Mesothelial cell of epicardium (in vitro differentiated cells): ENCODE results near the gene MPPED1. TPM values are rescaled to one million over a fixed set of nuclear protein-coding genes. Genes with fewer than 3 reads are reported as not detected.
A peak's percentile ranks its signal among the peaks of the same experiment; 100 is the strongest.

Experiments
- DNase-seq, 2 experiments: peaks; one replicate each; pipeline ENCODE4 v3.0.0; 2021; ENCODE audit warnings: low spot score in 2 of 2; ENCODE audit not compliant: unreplicated experiment in 2 of 2
- H3K27ac Mint-ChIP-seq: 2 replicates; pipeline ENCODE4 v1.8.0; 2021; ENCODE audit warnings: mixed read lengths
- H3K27me3 Mint-ChIP-seq: 2 replicates; pipeline ENCODE4 v1.8.0; 2021; ENCODE audit warnings: low read depth, mixed read lengths
- H3K36me3 Mint-ChIP-seq: 2 replicates; pipeline ENCODE4 v1.8.0; 2021; ENCODE audit warnings: mixed read lengths
- H3K4me1 Mint-ChIP-seq: 2 replicates; pipeline ENCODE4 v1.8.0; 2021; ENCODE audit warnings: mixed read lengths
- H3K4me3 Mint-ChIP-seq: 2 replicates; pipeline ENCODE4 v1.8.0; 2021; ENCODE audit warnings: mild to moderate bottlenecking, moderate library complexity, mixed read lengths
- H3K9me3 Mint-ChIP-seq: 2 replicates; pipeline ENCODE4 v1.8.0; 2021; ENCODE audit warnings: mixed read lengths
- CTCF ChIP-seq: fragments of 200-600 bp; sonication (generic); IDR thresholded peaks from one replicate; pipeline ENCODE4 v1.5.0; 2021; ENCODE audit warnings: antibody characterized with exemption; ENCODE audit not compliant: unreplicated experiment
- total RNA-seq: library from RNA; stranded (reverse); gene quantifications from 3 replicates; pipeline ENCODE4 v1.2.1, GENCODE V29; 2021

The MPPED1 gene
- total RNA-seq, 1 donor from 2014 or later = 0.76 TPM

DNA sequence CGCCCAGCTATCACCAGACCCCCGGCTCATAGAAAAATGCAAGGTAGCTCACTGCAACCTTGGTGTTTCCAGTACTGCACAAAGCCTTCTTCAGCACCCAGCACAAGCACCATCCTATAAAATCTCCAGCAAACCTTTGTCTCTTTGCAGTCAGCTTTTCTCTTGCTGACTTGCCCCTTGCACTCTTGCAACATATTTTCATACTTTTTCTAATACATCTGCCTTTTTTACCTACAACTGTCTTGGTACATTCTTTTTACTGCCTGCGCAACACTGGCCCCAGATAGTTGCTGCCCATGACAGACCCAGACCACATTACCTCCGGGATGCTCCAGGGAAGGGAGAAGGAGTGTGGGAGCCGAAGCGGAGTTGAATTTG lies 142.4 kb downstream of the MPPED1 start:
- Mint-ChIP-seq H3K4me3 (no peak overlapping the region), H3K4me1 (no peaks in the 10 kb centered on the region), H3K36me3 (no peaks in the 10 kb centered on the region), H3K27ac (no peak overlapping the region), H3K27me3 (peaks cover 13% of the 10 kb centered on the region), H3K9me3 (peaks cover 24% of the 10 kb centered on the region)
- DNase-seq = peak in 1 of 2 experiments; percentile 5
- TF ChIP-seq CTCF = no peak

DNA sequence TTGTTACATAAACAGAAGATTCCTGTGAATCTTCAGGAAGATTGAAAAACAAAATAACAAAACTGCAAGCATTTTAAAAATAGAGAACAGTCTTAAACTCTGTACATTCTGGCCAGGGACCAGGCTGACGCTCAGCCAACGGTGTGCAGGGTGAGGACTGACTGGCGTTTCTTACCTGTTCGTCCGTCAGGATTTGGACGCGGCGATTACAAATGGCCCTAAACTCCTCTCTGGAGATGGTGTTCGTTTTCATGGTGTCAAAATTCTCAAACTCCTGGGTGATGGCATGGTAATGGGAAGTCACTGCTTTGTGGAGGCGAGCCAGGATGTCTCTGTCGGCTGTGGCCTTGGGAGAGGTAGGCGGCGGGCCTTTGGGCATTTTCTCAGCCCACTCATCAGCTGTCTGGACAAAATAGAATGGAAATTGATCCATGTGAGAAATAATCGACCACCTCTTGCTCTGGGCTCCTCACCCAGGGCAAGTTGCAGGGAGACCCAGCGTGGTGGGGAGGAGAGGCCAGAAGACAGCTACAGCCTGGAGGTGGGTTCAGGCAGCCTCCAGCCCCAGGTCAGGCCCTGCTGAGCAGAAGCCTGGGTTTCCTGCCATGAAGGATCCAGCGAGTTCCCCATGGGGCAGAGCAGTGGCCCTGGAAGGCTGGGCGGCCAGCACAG lies 143.0 kb downstream of the MPPED1 start:
- no peak overlapping the region for H3K27ac Mint-ChIP-seq
- peak in 1 of 2 experiments; percentile 29 for DNase-seq
- no peaks in the 10 kb centered on the region for H3K36me3 Mint-ChIP-seq
- no peak overlapping the region for H3K4me3 Mint-ChIP-seq
- no peak for TF ChIP-seq CTCF
- peaks cover 24% of the 10 kb centered on the region for H3K9me3 Mint-ChIP-seq
- no peaks in the 10 kb centered on the region for H3K4me1 Mint-ChIP-seq
- peaks cover 9% of the 10 kb centered on the region for H3K27me3 Mint-ChIP-seq

DNA sequence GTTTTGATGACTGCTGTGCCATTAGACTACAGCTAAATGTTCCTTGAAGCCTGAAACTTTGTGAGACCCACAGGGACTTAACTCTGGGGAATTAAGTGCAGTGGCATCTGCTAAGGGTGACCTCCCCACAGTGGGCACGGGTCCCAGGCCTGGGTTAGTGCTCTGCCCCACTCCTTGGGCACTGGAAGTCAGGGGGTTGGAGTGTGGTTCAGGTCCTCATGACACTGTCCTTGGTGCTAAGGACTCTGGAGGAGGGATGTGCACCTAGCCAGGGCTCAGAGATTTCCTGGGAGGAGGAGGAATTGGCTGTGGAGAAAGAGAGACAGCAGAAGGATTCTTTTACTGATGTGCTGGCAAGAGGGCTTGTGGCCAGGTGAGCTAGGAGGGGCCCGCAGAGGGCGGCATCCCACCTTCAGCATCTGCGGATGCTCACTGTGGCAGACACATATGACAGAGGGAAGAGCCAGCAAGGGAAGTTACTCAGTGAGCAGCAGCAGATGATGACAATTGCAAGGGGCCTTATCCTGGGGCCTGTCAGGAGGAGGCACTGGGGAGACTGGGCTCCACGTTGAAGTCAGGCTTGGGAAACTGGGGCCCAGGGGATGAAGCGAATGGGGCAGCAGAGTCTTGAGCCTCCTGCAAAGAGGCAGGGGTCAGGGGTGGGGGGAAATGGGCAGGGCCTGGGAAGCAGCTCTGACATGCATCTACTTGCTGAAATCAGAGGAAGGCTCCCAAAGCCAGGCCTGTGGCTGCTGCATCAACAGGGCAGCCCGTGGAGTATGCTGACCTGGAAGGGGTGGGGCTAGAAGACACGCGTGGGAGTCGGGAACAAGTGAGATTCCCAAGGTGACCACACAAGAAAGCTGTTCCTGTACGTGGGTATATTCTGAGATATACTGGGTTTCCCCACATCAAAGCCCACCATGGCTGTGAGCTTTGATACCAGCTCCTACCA lies 144.0 kb downstream of the MPPED1 start:
- TF ChIP-seq CTCF = no peak
- no peak overlapping the region for H3K27ac Mint-ChIP-seq
- no peak overlapping the region for H3K4me3 Mint-ChIP-seq
- DNase-seq = peak in 1 of 2 experiments; percentile 33
- H3K27me3 Mint-ChIP-seq = peaks cover 2% of the 10 kb centered on the region
- peaks cover 24% of the 10 kb centered on the region for H3K9me3 Mint-ChIP-seq
- H3K36me3 Mint-ChIP-seq = no peaks in the 10 kb centered on the region
- H3K4me1 Mint-ChIP-seq = no peaks in the 10 kb centered on the region

Other genes starting within 250 kb of the MPPED1 start
- 41.3 to 43.5 TPM (median 42.7 TPM) in 3 replicates for gene TTLL12, start 224.9 kb upstream of the MPPED1 start, total RNA-seq
- 16.2 to 19.4 TPM (median 19.3 TPM) in 3 replicates for gene SCUBE1, start 68.6 kb upstream of the MPPED1 start, total RNA-seq